Heart left ventricle (tissue), 16 donors: ENCODE measurements around the gene DSG2. TPM values are rescaled to one million over a fixed set of nuclear protein-coding genes. Genes with fewer than 3 reads are reported as not detected.

Experiments used
- ATAC-seq, 4 donors: fragments of 200-7000 bp; cut with Tn5 transposase; one replicate each; pipeline ENCODE4 v1.9.1; 2020 to 2022; ENCODE audit warnings: moderate library complexity in 4 of 4, mild to moderate bottlenecking in 3 of 4, moderate number of reproducible peaks in 1 of 4
- DNase-seq, 5 donors: peaks; one replicate each; pipeline ENCODE4 v3.0.0-alpha.2; 2020
- H3K27ac ChIP-seq, 12 donors: fragments of 200-600 bp; sonication (generic) in 4 of 12; one replicate each; pipeline versions ENCODE4 v1.5.0 to v1.8.0; 2016 to 2022; ENCODE audit warnings: mild to moderate bottlenecking in 2 of 12
- H3K27me3 ChIP-seq, 9 donors: fragments of 200-600 bp; sonication (generic) in 2 of 9; one replicate each; pipeline versions ENCODE4 v1.5.1 to v1.8.0; 2016 to 2022; ENCODE audit warnings: mild to moderate bottlenecking in 3 of 9
- H3K36me3 ChIP-seq, 9 donors: fragments of 200-600 bp; sonication (generic) in 2 of 9; one replicate each; pipeline versions ENCODE4 v1.5.0 to v1.8.0; 2018 to 2022; ENCODE audit warnings: mild to moderate bottlenecking in 2 of 9
- H3K4me1 ChIP-seq, 12 donors: fragments of 200-600 bp; sonication (generic) in 4 of 12; one replicate each; pipeline versions ENCODE4 v1.5.0 to v1.8.0; 2016 to 2022; ENCODE audit warnings: mild to moderate bottlenecking in 3 of 12
- H3K4me3 ChIP-seq, 12 donors: fragments of 200-600 bp; sonication (generic) in 4 of 12; one replicate each; pipeline versions ENCODE4 v1.5.0 to v1.8.0; 2017 to 2022; ENCODE audit warnings: mild to moderate bottlenecking in 9 of 12, moderate library complexity in 4 of 12
- H3K9me3 ChIP-seq, 12 donors: fragments of 200-600 bp; sonication (generic) in 4 of 12; one replicate each; pipeline versions ENCODE4 v1.5.0 to v1.8.0; 2016 to 2022; ENCODE audit warnings: mild to moderate bottlenecking in 1 of 12
- CTCF ChIP-seq, 12 donors: fragments of 200-600 bp; sonication (generic) in 4 of 12; IDR thresholded peaks; one replicate each; pipeline versions ENCODE4 v1.5.0 to v1.8.0; 2018 to 2022; ENCODE audit warnings: antibody characterized with exemption in 12 of 12, mild to moderate bottlenecking in 5 of 12
- POLR2A ChIP-seq, 2 donors: fragments of 450-650 bp; IDR thresholded peaks; one replicate each; pipeline ENCODE4 v1.6.1; 2017; ENCODE audit warnings: antibody characterized with exemption in 2 of 2, mild to moderate bottlenecking in 2 of 2, moderate library complexity in 2 of 2
- WGBS, 4 donors: extraction: QIAGEN DNeasy Blood & Tissue Kit in 2 of 4; methylation state at CpG; one replicate each; pipeline versions ENCODE4 v1.1.5 to v1.1.7; 2013 to 2018; 5-methylcytosine and 5-hydroxymethylcytosine counted together
- intact Hi-C, 10 donors: fragments of 100-400 bp; cut with DNase I; formaldehyde crosslinking; loops; one replicate each; pipeline versions ENCODE4 v1.11.1 to v1.14.2; 2022
- polyA plus RNA-seq, 2 donors: library from polyadenylated mRNA; stranded (reverse); fragments of 200-250 nt; gene quantifications; one replicate each; pipeline ENCODE4 v1.2.3, GENCODE V29; 2013
- total RNA-seq, 9 donors: library from RNA; depleted of rRNA in 2 of 9; stranded (reverse); fragments of >200 nt in 2 of 9; fragmentation: NEBNext Ultra II Directional in 3 of 9; extraction: Animal tissue kit (Norgen Biotek cat#: 25700) in 3 of 9; gene quantifications; one replicate each; pipeline versions ENCODE4 v1.1.0 to v1.2.4, GENCODE V29; 2016 to 2023
- donor health status: ischemic (EF 13 %, LVEDD 7.1; RV severe dilation, severe dysfunction).
- donor health status: healthy with polysubstance abuse.
- donor health status: DM: no; HTN: yes; CAD: no.
- donor health status: DM: no; HTN: no; CAD: no.
- donor health status: ischemic (EF 25% LVEDD 6.9; RV normal size, moderate dysfunction).
- donor health status: ischemic (EF 25% LVEDD 5.7; RV mildly dilated, moderate dysfunction).
- donor health status: healthy.
- donor health status: DM: yes; HTN: yes; CAD: no.
- donor health status: ischemic (EF 35%, LVEDD 5.7; RV mildly dilated, moderate dysfunction).
- donor health status: nonischemic (EF 11% LVEDD 7.7; RV severe dilation, severe dysfunction).
- donor health status: DM: yes; HTN: yes; CAD: no.
- donor health status: PGD.
- donor health status: ischemic (EF 29% LVEDD 5.4; RV normal size, mild dysfunction).
- donor health status: nonischemic (EF 23%, LVEDD 6.1; RV moderate dilation, normal function).

The DSG2 gene
- total and polyA plus RNA-seq, 11 donors, result 10.1 to 54.4 (median 41.0) TPM

GRCh38 chr18:31484461-31484860 lies 13.5 kb upstream of the DSG2 start:
- DNase-seq (no peak), ATAC-seq (no peak)
- no peaks in the 10 kb centered on the region for H3K36me3 ChIP-seq
- no peaks in the 10 kb centered on the region for H3K9me3 ChIP-seq
- WGBS, 4 donors, result 80 to 87% (median 85%) methylated on average over 1 of the region's 1 CpG
- no peaks in the 10 kb centered on the region for H3K27me3 ChIP-seq
- intact Hi-C loops, result loop anchor here in 1 of 10 donors (10.0 kb wide), 1 partner anchor 50 kb away; no protein-coding TSS in a partner anchor
- no peak for TF ChIP-seq CTCF (IDR thresholded peaks at IDR 0.05)
- no peak for TF ChIP-seq POLR2A (IDR thresholded peaks at IDR 0.05)
- H3K27ac ChIP-seq, result no peak overlapping the region
- H3K4me1 ChIP-seq, result no peaks in the 10 kb centered on the region
- H3K4me3 ChIP-seq, result no peak overlapping the region

GRCh38 chr18:31486165-31486564 lies 11.8 kb upstream of the DSG2 start:
- DNase-seq (no peak), ATAC-seq (no peak)
- Histone ChIP-seq H3K9me3 (no peaks in the 10 kb centered on the region), H3K36me3 (no peaks in the 10 kb centered on the region), H3K27me3 (no peaks in the 10 kb centered on the region), H3K4me3 (no peak overlapping the region), H3K27ac (no peak overlapping the region), H3K4me1 (no peaks in the 10 kb centered on the region)
- WGBS, 4 donors, result 68 to 77% (median 71%) methylated on average over 2 of the region's 2 CpGs
- intact Hi-C loops, result loop anchor here in 1 of 10 donors (10.0 kb wide), 1 partner anchor 51 kb away; no protein-coding TSS in a partner anchor
- TF ChIP-seq CTCF (IDR thresholded peaks at IDR 0.05) (no peak), POLR2A (IDR thresholded peaks at IDR 0.05) (no peak)

GRCh38 chr18:31487246-31488015 lies 10.5 kb upstream of the DSG2 start:
- no peak overlapping the region for H3K4me3 ChIP-seq
- no peaks in the 10 kb centered on the region for H3K36me3 ChIP-seq
- intact Hi-C loops, result loop anchor here in 1 of 10 donors (10.0 kb wide), 1 partner anchor 53 kb away; no protein-coding TSS in a partner anchor
- H3K27me3 ChIP-seq, result no peaks in the 10 kb centered on the region
- TF ChIP-seq CTCF (IDR thresholded peaks at IDR 0.05), result no peak
- H3K4me1 ChIP-seq, result no peaks in the 10 kb centered on the region
- DNase-seq (no peak), ATAC-seq (no peak)
- WGBS, 4 donors, result 86 to 93% (median 89%) methylated on average over 9 of the region's 9 CpGs
- no peaks in the 10 kb centered on the region for H3K9me3 ChIP-seq
- H3K27ac ChIP-seq, result no peak overlapping the region

GRCh38 chr18:31489311-31489710 lies 8.7 kb upstream of the DSG2 start:
- no peak overlapping the region for H3K4me3 ChIP-seq
- H3K27me3 ChIP-seq, result no peaks in the 10 kb centered on the region
- H3K4me1 ChIP-seq, result no peaks in the 10 kb centered on the region
- no peak overlapping the region for H3K27ac ChIP-seq
- 89 to 96% (median 93%) methylated on average over 1 of the region's 1 CpG for WGBS, 4 donors
- H3K9me3 ChIP-seq, result no peaks in the 10 kb centered on the region
- no peaks in the 10 kb centered on the region for H3K36me3 ChIP-seq
- no peak for ATAC-seq
- intact Hi-C loops, result loop anchor here in 1 of 10 donors (10.0 kb wide), 1 partner anchor 55 kb away; no protein-coding TSS in a partner anchor
- DNase-seq, result no peak
- TF ChIP-seq POLR2A (IDR thresholded peaks at IDR 0.05), result no peak
